IgD-negative memory B cell (primary cell): Measurements from ENCODE around the gene MUC13. TPM values are rescaled to one million over a fixed set of nuclear protein-coding genes. Genes with fewer than 3 reads are reported as not detected.

Experiments used
- H3K27ac Mint-ChIP-seq, 3 donors: one replicate each; pipeline ENCODE4 v1.8.0; 2020 to 2022; ENCODE audit warnings: mild to moderate bottlenecking in 3 of 3, mixed read lengths in 3 of 3, moderate library complexity in 1 of 3
- H3K27me3 Mint-ChIP-seq: one replicate; pipeline ENCODE4 v1.8.0; 2021; ENCODE audit warnings: mixed read lengths
- H3K36me3 Mint-ChIP-seq: one replicate; pipeline ENCODE4 v1.8.0; 2020; ENCODE audit warnings: mild to moderate bottlenecking, mixed read lengths
- H3K4me1 Mint-ChIP-seq, 3 donors: one replicate each; pipeline ENCODE4 v1.8.0; 2020 to 2022; ENCODE audit warnings: mixed read lengths in 3 of 3, mild to moderate bottlenecking in 1 of 3
- H3K4me3 Mint-ChIP-seq, 4 donors: one replicate each; pipeline ENCODE4 v1.8.0; 2020 to 2022; ENCODE audit warnings: mild to moderate bottlenecking in 4 of 4, mixed read lengths in 4 of 4, moderate library complexity in 3 of 4
- H3K9me3 Mint-ChIP-seq, 3 donors: one replicate each; pipeline ENCODE4 v1.8.0; 2020 to 2021; ENCODE audit warnings: mixed read lengths in 3 of 3, mild to moderate bottlenecking in 1 of 3
- polyA plus RNA-seq: library from polyadenylated mRNA; unstranded; fragments of 300-500 nt; fragmentation: Illumina TruSeq; gene quantifications from one replicate; pipeline ENCODE4 v1.2.3, GENCODE V29; 2021

MUC13 gene
- polyA plus RNA-seq, 1 donor from 2014 or later: not detected

GRCh38 chr3:124882816-124883747 lies 51.5 kb downstream of the MUC13 start:
- H3K9me3 Mint-ChIP-seq: peaks cover 0 to 2% (median 0%) of the 10 kb centered on the region in 3 donors
- no peak overlapping the region for H3K27ac Mint-ChIP-seq
- peaks cover 32% of the 10 kb centered on the region for H3K27me3 Mint-ChIP-seq
- peak overlapping the region in 1 of 4 donors; percentile 48 for H3K4me3 Mint-ChIP-seq
- H3K36me3 Mint-ChIP-seq: peaks cover 2% of the 10 kb centered on the region
- H3K4me1 Mint-ChIP-seq: peaks cover 4 to 8% (median 5%) of the 10 kb centered on the region in 3 donors

- no peak overlapping the region for H3K27ac Mint-ChIP-seq
- H3K36me3 Mint-ChIP-seq: peaks cover 2% of the 10 kb centered on the region
- peaks cover 0 to 2% (median 0%) of the 10 kb centered on the region in 3 donors for H3K9me3 Mint-ChIP-seq
- peaks cover 4 to 8% (median 5%) of the 10 kb centered on the region in 3 donors for H3K4me1 Mint-ChIP-seq
- H3K4me3 Mint-ChIP-seq: no peak overlapping the region
- H3K27me3 Mint-ChIP-seq: peaks cover 30% of the 10 kb centered on the region
Measured at GRCh38 chr3:124881976-124882697, 52.4 kb downstream of the MUC13 start.

- Mint-ChIP-seq H3K27me3 (peaks cover 17% of the 10 kb centered on the region), H3K4me3 (no peak overlapping the region), H3K4me1 (peaks cover 0 to 4% (median 0%) of the 10 kb centered on the region in 3 donors), H3K27ac (no peak overlapping the region), H3K9me3 (peaks cover 0 to 2% (median 0%) of the 10 kb centered on the region in 3 donors), H3K36me3 (peaks cover 2% of the 10 kb centered on the region)
Measured at GRCh38 chr3:124879337-124879680, 55.2 kb downstream of the MUC13 start.

- H3K27me3 Mint-ChIP-seq: peaks cover 19% of the 10 kb centered on the region
- H3K4me1 Mint-ChIP-seq: peaks cover 0 to 3% (median 0%) of the 10 kb centered on the region in 3 donors
- no peak overlapping the region for H3K27ac Mint-ChIP-seq
- peaks cover 2% of the 10 kb centered on the region for H3K36me3 Mint-ChIP-seq
- peaks cover 0 to 2% (median 0%) of the 10 kb centered on the region in 3 donors for H3K9me3 Mint-ChIP-seq
- H3K4me3 Mint-ChIP-seq: no peak overlapping the region
Measured at GRCh38 chr3:124878561-124879336, 55.8 kb downstream of the MUC13 start.

- Mint-ChIP-seq H3K27me3 (peaks cover 17% of the 10 kb centered on the region), H3K4me3 (no peak overlapping the region), H3K36me3 (peaks cover 2% of the 10 kb centered on the region), H3K4me1 (no peaks in the 10 kb centered on the region), H3K27ac (no peak overlapping the region), H3K9me3 (peaks cover 0 to 2% (median 0%) of the 10 kb centered on the region in 3 donors)
Measured at GRCh38 chr3:124877674-124878073, 56.9 kb downstream of the MUC13 start.

GRCh38 chr3:124876401-124876878 lies 58.1 kb downstream of the MUC13 start:
- no peak overlapping the region for H3K4me3 Mint-ChIP-seq
- no peak overlapping the region for H3K27ac Mint-ChIP-seq
- H3K27me3 Mint-ChIP-seq: peaks cover 18% of the 10 kb centered on the region
- H3K4me1 Mint-ChIP-seq: no peaks in the 10 kb centered on the region
- peaks cover 2% of the 10 kb centered on the region for H3K36me3 Mint-ChIP-seq
- H3K9me3 Mint-ChIP-seq: no peaks in the 10 kb centered on the region

GRCh38 chr3:124873226-124873625 lies 61.3 kb downstream of the MUC13 start:
- Mint-ChIP-seq H3K27me3 (peaks cover 10% of the 10 kb centered on the region), H3K9me3 (no peaks in the 10 kb centered on the region), H3K27ac (no peak overlapping the region), H3K36me3 (no peaks in the 10 kb centered on the region), H3K4me3 (no peak overlapping the region), H3K4me1 (no peaks in the 10 kb centered on the region)

- Mint-ChIP-seq H3K27ac (no peak overlapping the region), H3K4me1 (no peaks in the 10 kb centered on the region), H3K4me3 (no peak overlapping the region), H3K9me3 (no peaks in the 10 kb centered on the region), H3K27me3 (peaks cover 16% of the 10 kb centered on the region), H3K36me3 (no peaks in the 10 kb centered on the region)
Measured at GRCh38 chr3:124867511-124867910, 67.0 kb downstream of the MUC13 start.

- H3K36me3 Mint-ChIP-seq: no peaks in the 10 kb centered on the region
- no peak overlapping the region for H3K4me3 Mint-ChIP-seq
- H3K9me3 Mint-ChIP-seq: no peaks in the 10 kb centered on the region
- no peaks in the 10 kb centered on the region for H3K4me1 Mint-ChIP-seq
- no peak overlapping the region for H3K27ac Mint-ChIP-seq
- peaks cover 13% of the 10 kb centered on the region for H3K27me3 Mint-ChIP-seq
Measured at GRCh38 chr3:124862006-124862405, 72.5 kb downstream of the MUC13 start.

- Mint-ChIP-seq H3K27me3 (peaks cover 12% of the 10 kb centered on the region), H3K4me1 (no peaks in the 10 kb centered on the region), H3K27ac (no peak overlapping the region), H3K9me3 (no peaks in the 10 kb centered on the region), H3K36me3 (no peaks in the 10 kb centered on the region), H3K4me3 (no peak overlapping the region)
Measured at GRCh38 chr3:124861041-124861440, 73.5 kb downstream of the MUC13 start.

GRCh38 chr3:124860599-124860998 lies 74.0 kb downstream of the MUC13 start:
- no peak overlapping the region for H3K4me3 Mint-ChIP-seq
- no peaks in the 10 kb centered on the region for H3K4me1 Mint-ChIP-seq
- peaks cover 15% of the 10 kb centered on the region for H3K27me3 Mint-ChIP-seq
- H3K27ac Mint-ChIP-seq: no peak overlapping the region
- no peaks in the 10 kb centered on the region for H3K36me3 Mint-ChIP-seq
- no peaks in the 10 kb centered on the region for H3K9me3 Mint-ChIP-seq

- Mint-ChIP-seq H3K27ac (no peak overlapping the region), H3K27me3 (peaks cover 18% of the 10 kb centered on the region), H3K9me3 (no peaks in the 10 kb centered on the region), H3K4me3 (no peak overlapping the region), H3K36me3 (no peaks in the 10 kb centered on the region), H3K4me1 (no peaks in the 10 kb centered on the region)
Measured at GRCh38 chr3:124859025-124859424, 75.5 kb downstream of the MUC13 start.

GRCh38 chr3:124858275-124858674 lies 76.3 kb downstream of the MUC13 start:
- no peaks in the 10 kb centered on the region for H3K36me3 Mint-ChIP-seq
- H3K27me3 Mint-ChIP-seq: peaks cover 18% of the 10 kb centered on the region
- H3K4me3 Mint-ChIP-seq: no peak overlapping the region
- H3K27ac Mint-ChIP-seq: no peak overlapping the region
- H3K4me1 Mint-ChIP-seq: no peaks in the 10 kb centered on the region
- H3K9me3 Mint-ChIP-seq: no peaks in the 10 kb centered on the region

- no peaks in the 10 kb centered on the region for H3K4me1 Mint-ChIP-seq
- no peak overlapping the region for H3K27ac Mint-ChIP-seq
- H3K9me3 Mint-ChIP-seq: no peaks in the 10 kb centered on the region
- H3K4me3 Mint-ChIP-seq: no peak overlapping the region
- H3K36me3 Mint-ChIP-seq: no peaks in the 10 kb centered on the region
- peaks cover 23% of the 10 kb centered on the region for H3K27me3 Mint-ChIP-seq
Measured at GRCh38 chr3:124856677-124857076, 77.9 kb downstream of the MUC13 start.
